GM19025 (cell line): ENCODE results near the gene LRRC71.

Experiments
- ATAC-seq: cut with Tn5 transposase; IDR thresholded peaks from one replicate; pipeline ENCODE4 v1.9.1; 2021; ENCODE audit warnings: mild to moderate bottlenecking, low read depth, moderate library complexity; ENCODE audit not compliant: unreplicated experiment

Gene LRRC71

GRCh38 chr1:156942176-156942575, 21.7 kb downstream of the LRRC71 start:
- ATAC-seq = no peak

DNA sequence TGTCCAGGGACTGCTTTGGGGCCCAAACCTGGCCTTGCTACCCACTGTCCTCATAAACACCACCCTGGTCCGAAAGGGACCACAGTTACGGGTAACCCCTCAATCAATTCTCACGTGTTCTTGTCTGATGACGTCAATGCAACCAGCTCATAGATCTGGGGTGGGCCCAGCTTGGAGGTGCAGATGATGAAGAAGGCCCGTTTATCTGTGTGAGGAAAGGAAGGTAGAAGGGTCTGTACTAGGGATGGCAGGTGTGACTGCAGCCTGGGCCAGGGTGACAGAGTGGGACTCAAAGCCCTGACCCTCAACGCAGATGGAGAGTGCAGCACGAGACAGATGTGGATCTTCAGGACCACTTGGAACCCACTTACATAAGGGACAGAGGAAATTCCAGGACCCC, 22.1 kb downstream of the LRRC71 start:
- no peak for ATAC-seq

DNA sequence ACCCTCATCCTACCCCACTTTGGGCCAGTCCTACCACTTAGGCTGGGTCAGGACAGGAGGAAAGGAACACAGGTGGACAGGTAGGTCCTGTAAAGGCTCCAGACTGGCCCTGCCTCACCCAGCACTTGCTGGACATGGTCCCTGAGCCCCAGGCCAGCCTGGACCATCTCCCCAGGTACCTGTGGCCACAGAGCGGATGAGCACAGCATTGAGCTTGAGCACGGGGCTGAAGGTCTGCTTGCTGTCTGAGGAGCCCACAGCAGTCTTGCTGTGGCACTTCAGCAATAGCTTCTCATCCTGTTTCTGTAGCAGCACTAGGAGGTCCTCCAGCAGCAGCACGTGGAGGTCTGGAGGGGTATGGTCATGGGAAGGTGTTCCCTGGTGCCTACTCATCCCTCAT, 23.3 kb downstream of the LRRC71 start:
- no peak for ATAC-seq

GRCh38 chr1:156944268-156944667, 23.8 kb downstream of the LRRC71 start:
- ATAC-seq = no peak

GRCh38 chr1:156944848-156945247, 24.4 kb downstream of the LRRC71 start:
- ATAC-seq = no peak

GRCh38 chr1:156945881-156946661, 25.6 kb downstream of the LRRC71 start:
- ATAC-seq = no peak

GRCh38 chr1:156947127-156947526, 26.7 kb downstream of the LRRC71 start:
- ATAC-seq = no peak

- ATAC-seq = no peak
These were observed 27.5 kb downstream of the LRRC71 start for GRCh38 chr1:156947818-156948525.

GRCh38 chr1:156948708-156949107, 28.3 kb downstream of the LRRC71 start:
- ATAC-seq = no peak

- no peak for ATAC-seq
These were observed 28.7 kb downstream of the LRRC71 start for GRCh38 chr1:156949127-156949526.

- ATAC-seq = no peak
These were observed 30.9 kb downstream of the LRRC71 start for GRCh38 chr1:156951371-156951770.

DNA sequence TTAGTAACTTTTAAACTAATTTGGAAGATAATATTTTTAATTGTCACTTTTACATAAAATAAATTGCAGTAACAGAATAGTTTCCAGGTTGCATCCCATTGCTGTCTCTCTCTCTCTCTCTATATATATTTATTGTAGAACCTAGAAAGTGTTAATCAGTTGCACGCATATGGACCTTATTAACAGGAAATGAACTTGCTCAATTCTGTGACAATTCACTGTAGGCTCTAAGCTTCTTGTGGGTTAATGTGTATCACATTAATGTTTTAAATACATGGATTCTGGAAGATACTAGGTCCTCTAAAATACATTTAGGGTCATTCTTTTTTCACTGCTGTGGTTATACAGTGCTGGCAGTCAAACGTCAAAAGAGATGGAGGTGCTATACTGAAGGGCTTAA, 33.1 kb downstream of the LRRC71 start:
- ATAC-seq = no peak

DNA sequence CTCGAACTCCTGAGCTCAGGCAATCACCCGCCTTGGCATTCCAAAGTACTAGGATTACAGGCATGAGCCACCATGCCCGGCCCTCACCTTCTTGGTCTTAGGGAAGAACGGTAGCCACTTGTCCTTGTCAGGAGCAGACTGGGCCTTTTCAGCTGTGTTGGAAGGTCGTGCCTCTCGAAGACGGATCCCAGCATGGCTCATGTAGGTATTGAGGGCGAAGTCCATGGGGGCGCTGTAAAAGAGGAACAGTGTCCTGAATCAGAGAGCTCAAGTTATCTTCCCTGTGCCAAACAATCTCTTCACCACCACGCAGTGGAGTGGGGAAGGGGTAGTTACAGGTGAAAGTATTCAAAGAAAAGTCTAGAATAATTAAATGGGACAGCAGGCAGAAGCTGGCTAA, 35.9 kb downstream of the LRRC71 start:
- ATAC-seq = no peak

- no peak for ATAC-seq
These were observed 37.2 kb downstream of the LRRC71 start for GRCh38 chr1:156957634-156958033.

DNA sequence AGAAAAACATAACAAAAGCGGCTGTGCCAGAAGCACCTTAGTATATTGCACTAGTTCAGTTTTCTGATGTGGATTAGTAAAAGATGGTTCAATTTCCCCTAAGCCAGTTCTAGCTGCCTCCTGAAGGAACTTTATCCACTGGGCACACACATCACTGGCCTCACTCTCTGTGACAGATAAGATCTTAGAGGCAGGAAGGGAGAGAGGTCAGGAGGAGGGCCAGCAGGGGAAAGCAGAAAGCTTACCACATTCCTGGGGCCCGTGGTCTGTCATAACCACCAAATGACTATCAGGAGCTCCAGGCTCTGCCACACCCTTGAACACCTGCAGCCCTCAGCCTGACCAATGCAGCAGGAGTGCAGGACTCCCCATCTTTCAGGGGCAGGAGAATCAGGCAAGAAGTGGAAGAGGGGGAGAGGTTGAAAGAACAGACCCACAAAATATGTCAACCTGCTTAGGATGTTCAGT, 37.8 kb downstream of the LRRC71 start:
- no peak for ATAC-seq

DNA sequence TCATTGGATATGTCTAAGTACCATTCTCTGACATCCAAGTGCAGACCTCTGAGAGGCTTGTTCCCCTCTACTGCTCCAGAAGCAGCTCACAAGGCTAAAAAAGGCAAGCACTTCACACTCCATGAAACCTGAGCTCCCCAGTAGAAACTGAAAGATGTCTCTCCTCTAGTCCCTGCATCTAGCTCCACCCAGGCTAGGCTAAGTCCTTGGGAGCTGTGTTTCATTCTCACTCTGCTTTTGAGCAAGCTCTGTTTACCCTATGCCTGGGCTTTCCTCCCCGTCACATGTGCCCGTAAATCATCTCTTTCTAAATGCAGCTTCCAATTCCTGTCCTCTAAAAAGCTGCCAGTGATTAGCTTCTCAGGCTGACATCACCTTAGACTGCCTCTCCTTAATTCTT, 39.0 kb downstream of the LRRC71 start:
- ATAC-seq = no peak

DNA sequence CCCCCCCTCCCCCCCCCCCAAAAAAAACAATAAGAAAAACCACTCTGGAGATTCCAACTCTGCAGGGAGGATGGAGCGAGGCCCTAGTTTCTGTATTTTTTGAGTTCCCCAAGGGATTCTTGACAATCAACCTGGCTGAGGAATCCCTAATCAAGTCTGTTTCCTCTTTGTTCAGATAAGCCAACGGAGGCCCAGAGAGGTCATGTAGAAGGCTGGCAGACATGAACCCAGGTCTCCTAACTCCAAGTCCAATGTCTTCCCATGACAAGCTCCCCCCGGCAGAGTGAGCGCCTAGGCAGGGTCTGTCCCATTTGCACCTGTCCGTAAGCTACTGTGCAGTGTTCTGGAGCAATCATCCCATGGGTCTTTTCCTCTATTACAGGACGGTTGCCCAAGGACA, 39.5 kb downstream of the LRRC71 start:
- ATAC-seq = no peak

DNA sequence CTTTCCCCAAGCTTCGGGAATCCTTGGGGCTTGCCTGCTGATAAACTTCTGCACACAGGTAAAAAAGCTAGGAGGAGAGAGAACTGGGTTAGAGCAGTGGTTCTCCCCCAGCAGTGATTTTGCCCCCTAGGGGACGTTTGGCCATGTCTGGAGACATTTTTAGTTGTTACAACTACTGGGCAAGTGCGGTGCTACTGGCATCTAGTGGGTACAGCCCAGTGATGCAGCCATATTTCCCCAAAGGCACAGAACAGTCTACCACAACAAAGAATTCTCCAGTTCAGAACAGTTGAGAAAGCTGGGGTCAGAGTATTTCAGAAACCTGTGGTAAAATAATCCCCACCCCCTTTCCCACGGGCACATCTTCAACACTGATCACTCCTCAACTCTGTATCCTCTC, 41.3 kb downstream of the LRRC71 start:
- ATAC-seq = no peak

GRCh38 chr1:156963621-156964020, 43.2 kb downstream of the LRRC71 start:
- ATAC-seq = no peak

DNA sequence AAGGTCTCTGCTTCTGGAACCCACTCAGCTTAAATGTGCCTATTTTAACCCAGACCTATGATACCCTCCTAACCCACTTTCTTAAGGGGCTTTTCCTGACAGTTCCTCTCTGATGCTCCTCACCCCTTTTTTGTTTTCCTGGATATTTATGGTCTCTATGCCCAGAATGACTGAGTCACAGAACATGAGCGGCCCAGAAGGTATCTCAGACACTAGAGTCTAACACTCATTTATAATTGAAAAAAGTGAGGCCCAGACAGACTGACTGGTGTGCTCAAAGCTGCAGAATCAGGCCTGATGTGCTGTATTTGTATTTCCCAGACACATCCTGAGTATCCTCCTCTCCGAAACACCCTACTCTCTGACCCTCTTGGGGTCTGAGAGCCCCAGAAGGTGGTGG, 44.0 kb downstream of the LRRC71 start:
- ATAC-seq = no peak

DNA sequence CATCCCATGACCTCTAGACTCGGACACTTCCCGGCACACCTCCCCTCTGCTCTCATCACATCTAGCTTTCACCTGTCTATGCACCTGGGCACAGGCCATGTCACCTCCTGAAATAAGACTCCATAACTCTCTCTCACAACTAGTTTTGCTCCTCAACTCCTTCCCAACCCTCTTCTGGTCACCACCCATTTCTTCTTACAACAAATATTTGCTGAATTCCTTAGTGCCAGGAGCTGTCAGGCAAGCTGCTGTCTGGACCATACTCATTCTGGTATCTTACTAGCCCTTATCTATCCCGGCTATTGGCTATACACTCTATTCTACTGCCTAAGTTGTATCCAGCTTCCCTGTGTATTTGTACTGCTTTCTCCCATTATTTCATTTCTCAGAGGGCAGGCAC, 49.1 kb downstream of the LRRC71 start:
- ATAC-seq = no peak

- ATAC-seq = no peak
These were observed 49.6 kb downstream of the LRRC71 start for GRCh38 chr1:156970017-156970416.
